ENCODE results near the gene INPP5K.
"Not testable (repeated sequence)": the region's sequence is repeated elsewhere in the genome, so short reads cannot be mapped to it uniquely, and the experiment has no call there.

The INPP5K gene

GRCh38 chr17:1446201-1446600 is 70.2 kb downstream of the INPP5K start:
- Histone ChIP-seq H3K36me3 (ENCODE audit: control insufficient read depth, insufficient read depth, low read length) (no peaks in the 10 kb centered on the region), H3K4me1 (ENCODE audit: control insufficient read depth, insufficient read depth, low read length) (peaks cover 11% of the 10 kb centered on the region), H3K27me3 (ENCODE audit: control insufficient read depth, insufficient read depth, low read length) (no peaks in the 10 kb centered on the region), H3K9ac (ENCODE audit: low read length) (no peak overlapping the region), H3K4me3 (ENCODE audit: low read length) (no peak overlapping the region), H3K9me3 (ENCODE audit: control insufficient read depth, low read length) (no peaks in the 10 kb centered on the region)

- H3K4me3 ChIP-seq (ENCODE audit: low read length); H3K9ac ChIP-seq (ENCODE audit: low read length); H3K27me3 ChIP-seq (ENCODE audit: control insufficient read depth, insufficient read depth, low read length); H3K36me3 ChIP-seq (ENCODE audit: control insufficient read depth, insufficient read depth, low read length); H3K9me3 ChIP-seq (ENCODE audit: control insufficient read depth, low read length): not testable (repeated sequence)
- peaks cover 11% of the 10 kb centered on the region for H3K4me1 ChIP-seq (ENCODE audit: control insufficient read depth, insufficient read depth, low read length)
Observed at GRCh38 chr17:1445695-1446094, 70.7 kb downstream of the INPP5K start.
